HG03095 (cell line): ENCODE measurements around the gene DDAH2.

Experiments used
- ATAC-seq: cut with Tn5 transposase; IDR thresholded peaks from one replicate; pipeline ENCODE4 v1.9.1; 2021; ENCODE audit warnings: moderate library complexity; ENCODE audit not compliant: unreplicated experiment

Gene DDAH2

GRCh38 chr6:31728767-31729514, at the start of gene DDAH2:
Gene DDAH2 (minus strand): TSS chr6:31729299. CDS start chr6:31729161, 138 bp downstream.
- ATAC-seq, result no peak

- no peak for ATAC-seq
Measured at GRCh38 chr6:31778193-31778592, 49.1 kb upstream of the DDAH2 start.

- ATAC-seq, result no peak
Measured at GRCh38 chr6:31777667-31778050, 48.6 kb upstream of the DDAH2 start.

GRCh38 chr6:31776989-31777666, 48.0 kb upstream of the DDAH2 start, which contains the start of gene VWA7:
Gene VWA7 (minus strand): TSS chr6:31777328. CDS start chr6:31776779, 549 bp downstream.
- peak; percentile 61 for ATAC-seq

GRCh38 chr6:31776485-31776988, 47.4 kb upstream of the DDAH2 start:
- no peak for ATAC-seq

GRCh38 chr6:31775633-31776484, 46.8 kb upstream of the DDAH2 start:
- ATAC-seq, result no peak

- ATAC-seq, result no peak
Measured at GRCh38 chr6:31775184-31775583, 46.1 kb upstream of the DDAH2 start.

- no peak for ATAC-seq
Measured at GRCh38 chr6:31771992-31772358, 42.9 kb upstream of the DDAH2 start.

- no peak for ATAC-seq
Measured at GRCh38 chr6:31770860-31771259, 41.8 kb upstream of the DDAH2 start.

GRCh38 chr6:31769684-31770371, 40.7 kb upstream of the DDAH2 start:
- no peak for ATAC-seq

GRCh38 chr6:31768363-31769257, 39.5 kb upstream of the DDAH2 start:
- no peak for ATAC-seq

- ATAC-seq, result no peak
Measured at GRCh38 chr6:31767096-31767645, 38.1 kb upstream of the DDAH2 start.

- no peak for ATAC-seq
Measured at GRCh38 chr6:31765910-31766794, 37.1 kb upstream of the DDAH2 start.

- ATAC-seq, result no peak
Measured at GRCh38 chr6:31765559-31765909, 36.4 kb upstream of the DDAH2 start.

GRCh38 chr6:31764198-31764597, 35.1 kb upstream of the DDAH2 start:
- no peak for ATAC-seq

GRCh38 chr6:31763619-31763940, 34.5 kb upstream of the DDAH2 start:
- ATAC-seq, result no peak

GRCh38 chr6:31762878-31763618, 33.9 kb upstream of the DDAH2 start:
- ATAC-seq, result no peak

GRCh38 chr6:31762356-31762755, 33.3 kb upstream of the DDAH2 start, which contains the start of gene SAPCD1:
Gene SAPCD1 (plus strand): TSS chr6:31762656. CDS start chr6:31763055, 399 bp downstream.
- no peak for ATAC-seq
